Measurements from ENCODE around the gene ELOVL7. TPM values are rescaled to one million over a fixed set of nuclear protein-coding genes. Genes with fewer than 3 reads are reported as not detected.
"Not testable (repeated sequence)": the region's sequence is repeated elsewhere in the genome, so short reads cannot be mapped to it uniquely, and the experiment has no call there.

The ELOVL7 gene
- polyA plus RNA-seq, 5 donors = 1.8 to 5.0 (median 3.9) TPM

GRCh38 chr5:60718166-60718892 is 125.7 kb downstream of the ELOVL7 start:
- no peak for DNase-seq

- not testable (repeated sequence) for DNase-seq
Measured at GRCh38 chr5:60715201-60715928, 128.7 kb downstream of the ELOVL7 start.

- DNase-seq = no peak
Measured at GRCh38 chr5:60712950-60713349, 131.1 kb downstream of the ELOVL7 start.

GRCh38 chr5:60711892-60712291 is 132.2 kb downstream of the ELOVL7 start:
- not testable (repeated sequence) for DNase-seq

GRCh38 chr5:60710362-60710761 is 133.7 kb downstream of the ELOVL7 start:
- no peak for DNase-seq

- DNase-seq = no peak
Measured at GRCh38 chr5:60705144-60705543, 138.9 kb downstream of the ELOVL7 start.

- DNase-seq = no peak
Measured at GRCh38 chr5:60703944-60704343, 140.1 kb downstream of the ELOVL7 start.

Other genes starting within 250 kb of the ELOVL7 start
- 10 to 100 TPM in 3 of 5 donors, 1 to 10 TPM in 2; 8.1 to 25.1 (median 14.9) TPM for gene DEPDC1B, start 144.1 kb downstream of the ELOVL7 start, polyA plus RNA-seq (ENCODE audit: insufficient read depth in 1 of 5, insufficient read length in 5 of 5, low replicate concordance in 1 of 5)
- gene ERCC8, start 100.8 kb upstream of the ELOVL7 start, polyA plus RNA-seq (ENCODE audit: insufficient read depth in 1 of 5, insufficient read length in 5 of 5, low replicate concordance in 1 of 5) = 10 to 100 TPM; 15.7 to 27.4 (median 24.9) TPM
- gene NDUFAF2, start 100.9 kb upstream of the ELOVL7 start, polyA plus RNA-seq (ENCODE audit: insufficient read depth in 1 of 5, insufficient read length in 5 of 5, low replicate concordance in 1 of 5) = 10 to 100 TPM; 25.6 to 34.3 (median 32.3) TPM